Measurements from ENCODE around the gene PCSK2.

DNA sequence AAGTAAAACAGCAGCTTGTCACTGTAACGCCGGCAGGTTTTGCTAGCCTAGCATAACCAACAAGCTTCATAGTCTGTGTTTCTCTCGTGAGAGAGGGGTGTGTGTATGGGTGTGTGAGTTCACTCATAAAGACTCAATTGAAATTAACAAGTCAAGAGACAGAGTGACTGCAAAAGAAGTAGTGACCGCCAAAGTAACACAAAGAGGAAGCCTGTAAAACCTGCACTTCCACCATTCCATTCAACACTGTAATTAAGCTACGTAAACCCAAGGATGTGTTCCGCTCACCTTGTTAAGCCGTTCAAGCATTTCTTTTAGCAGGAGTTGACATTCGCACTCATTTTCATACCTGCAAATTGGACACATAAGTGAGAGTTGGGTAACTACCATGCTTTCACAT, 297.7 kb downstream of the PCSK2 start:
- TF ChIP-seq, protein P1, sequence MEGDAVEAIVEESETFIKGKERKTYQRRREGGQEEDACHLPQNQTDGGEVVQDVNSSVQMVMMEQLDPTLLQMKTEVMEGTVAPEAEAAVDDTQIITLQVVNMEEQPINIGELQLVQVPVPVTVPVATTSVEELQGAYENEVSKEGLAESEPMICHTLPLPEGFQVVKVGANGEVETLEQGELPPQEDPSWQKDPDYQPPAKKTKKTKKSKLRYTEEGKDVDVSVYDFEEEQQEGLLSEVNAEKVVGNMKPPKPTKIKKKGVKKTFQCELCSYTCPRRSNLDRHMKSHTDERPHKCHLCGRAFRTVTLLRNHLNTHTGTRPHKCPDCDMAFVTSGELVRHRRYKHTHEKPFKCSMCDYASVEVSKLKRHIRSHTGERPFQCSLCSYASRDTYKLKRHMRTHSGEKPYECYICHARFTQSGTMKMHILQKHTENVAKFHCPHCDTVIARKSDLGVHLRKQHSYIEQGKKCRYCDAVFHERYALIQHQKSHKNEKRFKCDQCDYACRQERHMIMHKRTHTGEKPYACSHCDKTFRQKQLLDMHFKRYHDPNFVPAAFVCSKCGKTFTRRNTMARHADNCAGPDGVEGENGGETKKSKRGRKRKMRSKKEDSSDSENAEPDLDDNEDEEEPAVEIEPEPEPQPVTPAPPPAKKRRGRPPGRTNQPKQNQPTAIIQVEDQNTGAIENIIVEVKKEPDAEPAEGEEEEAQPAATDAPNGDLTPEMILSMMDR (IDR thresholded peaks at IDR 0.05; ENCODE audit: low read depth, low read length, poor library complexity, severe bottlenecking) = no peak
- no peak for TF ChIP-seq EZH2phosphoT487 (IDR thresholded peaks at IDR 0.05; ENCODE audit: borderline replicate concordance, low read length)
